IMR-90 (cell line): ENCODE data around the gene HMGCR. TPM values are rescaled to one million over a fixed set of nuclear protein-coding genes. Genes with fewer than 3 reads are reported as not detected.
"Not testable (repeated sequence)": the region's sequence is repeated elsewhere in the genome, so short reads cannot be mapped to it uniquely, and the experiment has no call there.

Experiments
- ATAC-seq: fragments of 200-7000 bp; cut with Tn5 transposase; 2 replicates; pipeline ENCODE4 v1.9.1; 2020; ENCODE audit warnings: low read depth, mild to moderate bottlenecking, moderate library complexity
- BruUV-seq: library from RNA; stranded (reverse); fragments of 400-500 nt; replicated peaks from 2 replicates; lab custom pipeline; 2021; lab: Mats Ljungman, UMichigan
- CTCF ChIA-PET: fragments of 300-600 bp; formaldehyde crosslinking; extraction: SDS; loops from one replicate; lab custom pipeline; 2021; ENCODE audit warnings: antibody characterized with exemption; lab: Yijun Ruan, JAX
- POLR2A ChIA-PET: fragments of 300-600 bp; sonication (Branson Sonifier 250); formaldehyde crosslinking; loops from one replicate; lab custom pipeline; 2022; ENCODE audit warnings: antibody characterized with exemption; ENCODE audit not compliant: unreplicated experiment; lab: Charles Lee
- DNase-seq: peaks from one replicate; pipeline ENCODE4 v3.0.0; 2013
- H2AFZ ChIP-seq: replicated peaks from 2 replicates; pipeline ENCODE3; 2013; ENCODE audit warnings: low read length, mild to moderate bottlenecking; ENCODE audit not compliant: poor library complexity
- H2AK5ac ChIP-seq: 2 replicates; pipeline ENCODE4 v1.6.1; 2013; ENCODE audit warnings: low read depth, low read length, inconsistent platforms
- H2AK9ac ChIP-seq: replicated peaks from 2 replicates; pipeline ENCODE3; 2013; ENCODE audit warnings: mild to moderate bottlenecking, low read depth, low read length, moderate library complexity; ENCODE audit not compliant: poor library complexity
- H2BK120ac ChIP-seq: 2 replicates; pipeline ENCODE4 v1.6.1; 2013; ENCODE audit warnings: low read depth, low read length, inconsistent platforms
- H2BK15ac ChIP-seq: 3 replicates; pipeline ENCODE4 v1.6.1; 2013; ENCODE audit warnings: low read depth, low read length, inconsistent platforms
- H2BK20ac ChIP-seq: 2 replicates; pipeline ENCODE4 v1.6.1; 2013; ENCODE audit warnings: low read depth, mild to moderate bottlenecking, inconsistent platforms, low read length, moderate library complexity
- H2BK5ac ChIP-seq: 2 replicates; pipeline ENCODE4 v1.6.1; 2013; ENCODE audit warnings: mild to moderate bottlenecking, low read depth, low read length, inconsistent platforms; ENCODE audit not compliant: poor library complexity, severe bottlenecking
- H3K14ac ChIP-seq: replicated peaks from 2 replicates; pipeline ENCODE4 v1.6.1; 2013; ENCODE audit warnings: low read depth, low read length, inconsistent platforms
- H3K18ac ChIP-seq: 2 replicates; pipeline ENCODE4 v1.6.1; 2013; ENCODE audit warnings: low read depth, low read length, control low read depth
- H3K23ac ChIP-seq: 2 replicates; pipeline ENCODE4 v1.6.1; 2013; ENCODE audit warnings: low read depth, low read length, inconsistent platforms
- H3K27ac ChIP-seq: 2 replicates; pipeline ENCODE4 v1.5.1; 2013; ENCODE audit warnings: mild to moderate bottlenecking, control low read depth, low read length; ENCODE audit not compliant: insufficient read depth
- H3K27me3 ChIP-seq: 2 replicates; pipeline ENCODE4 v1.6.1; 2013; ENCODE audit warnings: low read length; ENCODE audit not compliant: control insufficient read depth, insufficient read depth
- H3K36me3 ChIP-seq: 2 replicates; pipeline ENCODE4 v1.6.1; 2013; ENCODE audit warnings: low read length, mixed read lengths; ENCODE audit not compliant: control insufficient read depth, insufficient read depth
- H3K4ac ChIP-seq: 2 replicates; pipeline ENCODE4 v1.6.1; 2013; ENCODE audit warnings: low read depth, low read length, inconsistent platforms
- H3K4me1 ChIP-seq: 2 replicates; pipeline ENCODE4 v1.6.1; 2013; ENCODE audit warnings: low read length, mixed read lengths; ENCODE audit not compliant: control insufficient read depth, insufficient read depth
- H3K4me2 ChIP-seq: 2 replicates; pipeline ENCODE4 v1.6.1; 2013; ENCODE audit warnings: low read depth, mild to moderate bottlenecking, control low read depth, low read length, moderate library complexity
- H3K4me3 ChIP-seq: 2 replicates; pipeline ENCODE4 v1.5.1; 2013; ENCODE audit warnings: low read depth, mild to moderate bottlenecking, control low read depth, low read length, moderate library complexity; ENCODE audit not compliant: insufficient read depth
- H3K56ac ChIP-seq: 2 replicates; pipeline ENCODE4 v1.6.1; 2013; ENCODE audit warnings: low read length, inconsistent platforms; ENCODE audit not compliant: insufficient read depth; ENCODE audit errors: extremely low read depth
- H3K79me1 ChIP-seq, 2 experiments: 2 replicates each; pipeline ENCODE4 v1.6.1; 2013; ENCODE audit warnings: low read length in 2 of 2, inconsistent platforms in 1 of 2, low read depth in 1 of 2
- H3K9ac ChIP-seq: 2 replicates; pipeline ENCODE4 v1.6.1; 2013; ENCODE audit warnings: low read depth, low read length, control low read depth
- H3K9me1 ChIP-seq: 2 replicates; pipeline ENCODE4 v1.6.1; 2013; ENCODE audit warnings: low read length, inconsistent platforms; ENCODE audit not compliant: insufficient read depth
- H3K9me3 ChIP-seq: 2 replicates; pipeline ENCODE4 v1.6.1; 2013; ENCODE audit warnings: low read length; ENCODE audit not compliant: control insufficient read depth, insufficient read depth
- H4K20me1 ChIP-seq: 2 replicates; pipeline ENCODE4 v1.6.1; 2013; ENCODE audit warnings: low read length, inconsistent platforms; ENCODE audit not compliant: insufficient read depth
- H4K5ac ChIP-seq: 2 replicates; pipeline ENCODE4 v1.6.1; 2013; ENCODE audit warnings: mild to moderate bottlenecking, low read depth, low read length, control low read depth
- H4K8ac ChIP-seq, 2 experiments: 2 replicates each; pipeline ENCODE4 v1.6.1; 2013; ENCODE audit warnings: low read depth in 2 of 2, low read length in 2 of 2, control low read depth in 1 of 2, inconsistent platforms in 1 of 2
- H4K91ac ChIP-seq: 2 replicates; pipeline ENCODE4 v1.6.1; 2013; ENCODE audit warnings: low read depth, low read length, inconsistent platforms; ENCODE audit not compliant: insufficient read depth
- BHLHE40 ChIP-seq: fragments of 150-350 bp; IDR thresholded peaks from 2 replicates; pipeline ENCODE4 v1.6.1; 2016; ENCODE audit warnings: mild to moderate bottlenecking, low read depth, low read length
- RCOR1 ChIP-seq: IDR thresholded peaks from 2 replicates; pipeline ENCODE4 v1.6.1; 2012; ENCODE audit warnings: mild to moderate bottlenecking, low read length, improper control_type of control experiment; ENCODE audit not compliant: insufficient replicate concordance
- WGBS, 2 experiments: methylation state at CpG; one replicate each; pipeline versions ENCODE4 v1.1.5 to v1.1.7; 2013; ENCODE audit warnings: missing lambda C conversion rate in 2 of 2; ENCODE audit not compliant: insufficient read length in 1 of 2; ENCODE audit errors: extremely low coverage in 2 of 2; 5-methylcytosine and 5-hydroxymethylcytosine counted together
- dilution Hi-C: fragments of 300-500 bp; cut with HindIII; formaldehyde crosslinking; loops from one replicate; pipeline ENCODE4 v1.14.3; 2018; ENCODE audit warnings: low sequenced_read_pairs; ENCODE audit not compliant: unreplicated experiment
- in situ Hi-C: fragments of 300-500 bp; cut with MboI; formaldehyde crosslinking; loops from 3 replicates; pipeline ENCODE4 v1.14.3; 2019; ENCODE audit warnings: low sequenced_read_pairs, inconsistent platforms, mixed read lengths
- intact Hi-C: fragments of 100-400 bp; cut with micrococcal nuclease; formaldehyde crosslinking; loops from 2 replicates; pipeline ENCODE4 v1.10.0; 2022
- polyA plus RNA-seq, 3 experiments: library from polyadenylated mRNA; depleted of rRNA; stranded (reverse); fragments of >200 nt; gene quantifications; 2 replicates each; pipeline ENCODE4 v1.2.3, GENCODE V29; 2012; ENCODE audit warnings: low replicate concordance in 1 of 3
- total RNA-seq: library from RNA; depleted of rRNA; stranded (reverse); fragments of >200 nt; gene quantifications from 2 replicates; pipeline ENCODE4 v1.2.3, GENCODE V29; 2012

HMGCR gene
- total and polyA plus RNA-seq, 2 of the 4 experiments (the other 2 are of a cell fraction) = 23.3 to 48.6 TPM

DNA sequence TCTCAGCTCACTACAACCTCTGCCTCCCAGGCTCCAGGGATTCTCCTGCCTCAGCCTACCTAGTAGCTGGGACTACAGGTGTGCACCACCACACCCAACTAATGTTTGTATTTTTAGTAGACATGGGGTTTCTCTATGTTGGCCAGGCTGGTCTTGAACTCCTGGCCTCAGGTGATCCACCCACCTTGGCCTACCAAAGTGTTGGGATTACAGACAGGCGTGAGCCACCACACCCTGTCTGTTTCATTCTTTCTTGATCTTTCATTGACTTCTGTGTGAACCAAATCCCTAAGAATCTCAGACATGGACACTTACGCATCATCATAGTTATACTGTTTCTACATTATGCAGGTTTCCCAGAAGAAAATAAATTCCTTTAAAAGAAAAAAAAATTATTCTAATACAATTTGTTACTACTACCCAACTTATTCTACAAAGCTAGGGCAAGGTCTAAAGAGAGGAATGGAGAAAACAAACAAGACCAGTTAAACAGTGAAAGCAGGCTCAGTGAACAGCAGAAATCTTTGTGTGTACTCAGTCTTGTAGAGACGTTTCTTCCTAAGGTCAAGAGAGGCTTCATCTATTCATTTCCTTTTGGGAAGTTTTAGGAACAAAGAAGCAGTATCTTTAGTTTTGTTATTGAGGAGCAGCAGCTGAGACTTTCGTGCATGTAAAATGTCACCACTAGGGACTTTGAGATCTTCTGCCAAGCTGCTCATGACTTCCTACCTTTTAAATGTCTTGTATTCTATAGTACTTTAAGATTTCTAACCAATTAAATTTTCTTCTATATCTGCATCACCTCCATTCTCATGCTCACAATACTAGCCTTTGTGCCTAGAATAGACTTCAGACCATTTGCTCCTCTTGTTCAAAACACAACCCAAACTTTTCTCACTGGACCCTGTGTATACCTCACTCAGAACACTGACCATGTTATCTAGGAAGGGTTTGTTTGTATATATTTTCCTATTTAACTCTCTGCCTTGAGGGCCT lies 5.6 kb upstream of the HMGCR start (continued):
- no peak for TF ChIP-seq RCOR1
- TF ChIP-seq BHLHE40 = no peak

DNA sequence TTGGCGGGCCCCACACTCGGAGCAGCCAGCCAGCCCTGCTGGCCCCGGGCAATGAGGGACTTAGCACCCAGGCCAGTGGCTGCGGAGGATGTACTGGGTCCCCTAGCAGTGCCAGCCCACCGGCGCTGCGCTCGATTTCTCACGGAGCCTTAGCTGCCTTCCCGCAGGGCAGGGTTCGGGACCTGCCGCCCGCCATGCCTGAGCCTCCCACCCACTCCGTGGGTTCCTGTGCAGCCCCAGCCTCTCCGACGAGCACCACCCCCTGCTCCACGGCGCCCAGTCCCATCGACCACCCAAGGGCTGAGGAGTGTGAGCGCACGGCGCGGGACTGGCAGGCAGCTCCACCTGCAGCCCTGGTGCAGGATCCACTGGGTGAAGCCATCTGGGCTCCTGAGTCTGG lies 3.3 kb upstream of the HMGCR start:
- not testable (repeated sequence) for ATAC-seq
- CTCF ChIA-PET = interaction anchor here (0.6 kb wide), 1 partner anchor 1264 kb away, joined by 3 read pairs; no protein-coding TSS in a partner anchor

DNA sequence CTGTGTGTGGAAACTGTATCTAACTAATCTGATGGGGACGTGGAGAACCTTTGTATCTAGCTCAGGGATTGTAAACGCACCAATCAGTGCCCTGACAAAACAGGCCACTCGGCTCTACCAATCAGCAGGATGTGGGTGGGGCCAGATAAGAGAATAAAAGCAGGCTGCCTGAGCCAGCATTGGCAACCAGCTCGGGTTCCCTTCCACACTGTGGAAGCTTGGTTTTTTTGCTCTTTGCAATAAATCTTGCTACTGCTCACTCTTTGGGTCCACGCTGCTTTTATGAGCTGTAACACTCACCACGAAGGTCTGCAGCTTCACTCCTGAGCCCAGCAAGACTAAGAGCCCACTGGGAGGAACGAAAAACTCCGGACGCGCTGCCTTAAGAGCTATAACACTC lies 2.6 kb upstream of the HMGCR start:
- ATAC-seq, H3K9me3 ChIP-seq, H2BK5ac ChIP-seq, H3K27ac ChIP-seq, in situ Hi-C loops, POLR2A ChIA-PET, H3K27me3 ChIP-seq, H2BK120ac ChIP-seq, H3K56ac ChIP-seq, H3K36me3 ChIP-seq, H2AFZ ChIP-seq, H3K23ac ChIP-seq, H3K4me1 ChIP-seq, H2AK5ac ChIP-seq, H3K14ac ChIP-seq, H2BK20ac ChIP-seq, H3K9ac ChIP-seq, H2BK15ac ChIP-seq, dilution Hi-C loops, H4K91ac ChIP-seq, H3K18ac ChIP-seq, CTCF ChIA-PET, H4K20me1 ChIP-seq, H4K8ac ChIP-seq, H3K4me2 ChIP-seq, BruUV-seq, H2AK9ac ChIP-seq, H3K4ac ChIP-seq, DNase-seq, H3K9me1 ChIP-seq, H3K4me3 ChIP-seq, H4K5ac ChIP-seq: not testable (repeated sequence)
- 94% methylated on average over 5 of the region's 10 CpGs; no CpG with 5 or more reads in 1 of the 2 experiments for WGBS, 2 experiments
- peaks cover 0 to 11% of the 10 kb centered on the region in 2 experiments; a peak in 2 of 4 replicates for H3K79me1 ChIP-seq
- intact Hi-C loops = loop anchor here (10.0 kb wide), 1 partner anchor 650 kb away; the partner anchor contains the start of gene HEXB

More for the DNA sequence above, 3.3 kb upstream of the HMGCR start:
- DNase-seq, H3K27me3 ChIP-seq, H2BK120ac ChIP-seq, H3K9me1 ChIP-seq, H3K14ac ChIP-seq, H3K9me3 ChIP-seq, H3K9ac ChIP-seq, H3K4me2 ChIP-seq, H4K5ac ChIP-seq, H4K91ac ChIP-seq, H3K4me1 ChIP-seq, H3K23ac ChIP-seq, H2AK5ac ChIP-seq, POLR2A ChIA-PET, BruUV-seq, H3K4me3 ChIP-seq, H3K18ac ChIP-seq, H3K27ac ChIP-seq, H3K4ac ChIP-seq, H2AK9ac ChIP-seq, H3K36me3 ChIP-seq, H3K56ac ChIP-seq, dilution Hi-C loops, H2AFZ ChIP-seq, H2BK5ac ChIP-seq, H4K8ac ChIP-seq, H2BK15ac ChIP-seq, H4K20me1 ChIP-seq, H2BK20ac ChIP-seq, in situ Hi-C loops: not testable (repeated sequence)
- intact Hi-C loops = loop anchor here (10.0 kb wide), 1 partner anchor 649 kb away; the partner anchor contains the start of gene HEXB
- H3K79me1 ChIP-seq = peaks cover 0 to 10% of the 10 kb centered on the region in 2 experiments; a peak in 2 of 4 replicates
- 100% methylated on average over 5 of the region's 23 CpGs; no CpG with 5 or more reads in 1 of the 2 experiments for WGBS, 2 experiments
